ENCODE results near the gene SLC66A3. TPM values are rescaled to one million over a fixed set of nuclear protein-coding genes. Genes with fewer than 3 reads are reported as not detected.

Gene SLC66A3
- total and polyA plus RNA-seq, 7 donors = 3.9 to 6.7 (median 5.0) TPM

DNA sequence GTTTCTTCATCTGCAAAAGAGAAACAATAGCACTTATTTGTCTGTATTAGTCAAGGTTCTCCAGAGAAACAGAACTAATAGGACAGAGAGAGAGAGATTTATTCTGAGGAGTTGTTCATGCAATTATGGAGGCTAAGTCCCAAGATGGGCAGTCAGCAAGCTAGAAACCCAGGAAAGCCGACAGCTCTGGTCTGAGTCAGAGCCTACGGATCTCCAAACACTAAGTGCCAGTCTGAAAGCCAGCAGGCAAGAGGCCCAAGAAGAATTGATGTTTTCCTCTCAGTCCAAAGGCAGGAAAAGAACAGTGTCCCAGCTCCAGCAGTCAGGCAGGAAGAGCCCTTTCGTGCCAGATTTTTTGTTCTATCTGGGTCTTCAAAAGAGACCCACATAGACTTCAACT is 36.5 kb upstream of the SLC66A3 start:
- H3K4me3 ChIP-seq = no peak overlapping the region
- TF ChIP-seq, protein P1, sequence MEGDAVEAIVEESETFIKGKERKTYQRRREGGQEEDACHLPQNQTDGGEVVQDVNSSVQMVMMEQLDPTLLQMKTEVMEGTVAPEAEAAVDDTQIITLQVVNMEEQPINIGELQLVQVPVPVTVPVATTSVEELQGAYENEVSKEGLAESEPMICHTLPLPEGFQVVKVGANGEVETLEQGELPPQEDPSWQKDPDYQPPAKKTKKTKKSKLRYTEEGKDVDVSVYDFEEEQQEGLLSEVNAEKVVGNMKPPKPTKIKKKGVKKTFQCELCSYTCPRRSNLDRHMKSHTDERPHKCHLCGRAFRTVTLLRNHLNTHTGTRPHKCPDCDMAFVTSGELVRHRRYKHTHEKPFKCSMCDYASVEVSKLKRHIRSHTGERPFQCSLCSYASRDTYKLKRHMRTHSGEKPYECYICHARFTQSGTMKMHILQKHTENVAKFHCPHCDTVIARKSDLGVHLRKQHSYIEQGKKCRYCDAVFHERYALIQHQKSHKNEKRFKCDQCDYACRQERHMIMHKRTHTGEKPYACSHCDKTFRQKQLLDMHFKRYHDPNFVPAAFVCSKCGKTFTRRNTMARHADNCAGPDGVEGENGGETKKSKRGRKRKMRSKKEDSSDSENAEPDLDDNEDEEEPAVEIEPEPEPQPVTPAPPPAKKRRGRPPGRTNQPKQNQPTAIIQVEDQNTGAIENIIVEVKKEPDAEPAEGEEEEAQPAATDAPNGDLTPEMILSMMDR (IDR thresholded peaks at IDR 0.05) = no peak
- intact Hi-C loops (cut with DNase I) = no loop called here
- H3K27ac ChIP-seq = no peak overlapping the region
- WGBS, 3 donors = 68 to 78% (median 69%) methylated on average over 3 of the region's 3 CpGs
- no peaks in the 10 kb centered on the region for H3K4me1 ChIP-seq
- H3K9me3 ChIP-seq = no peaks in the 10 kb centered on the region
- ATAC-seq (no peak), DNase-seq (no peak)
- H3K27me3 ChIP-seq (ENCODE audit: insufficient read depth in 3 of 3, low read length in 2 of 3) = no peaks in the 10 kb centered on the region
- H3K36me3 ChIP-seq (ENCODE audit: insufficient read depth in 1 of 2, low read depth in 1 of 2) = no peaks in the 10 kb centered on the region

DNA sequence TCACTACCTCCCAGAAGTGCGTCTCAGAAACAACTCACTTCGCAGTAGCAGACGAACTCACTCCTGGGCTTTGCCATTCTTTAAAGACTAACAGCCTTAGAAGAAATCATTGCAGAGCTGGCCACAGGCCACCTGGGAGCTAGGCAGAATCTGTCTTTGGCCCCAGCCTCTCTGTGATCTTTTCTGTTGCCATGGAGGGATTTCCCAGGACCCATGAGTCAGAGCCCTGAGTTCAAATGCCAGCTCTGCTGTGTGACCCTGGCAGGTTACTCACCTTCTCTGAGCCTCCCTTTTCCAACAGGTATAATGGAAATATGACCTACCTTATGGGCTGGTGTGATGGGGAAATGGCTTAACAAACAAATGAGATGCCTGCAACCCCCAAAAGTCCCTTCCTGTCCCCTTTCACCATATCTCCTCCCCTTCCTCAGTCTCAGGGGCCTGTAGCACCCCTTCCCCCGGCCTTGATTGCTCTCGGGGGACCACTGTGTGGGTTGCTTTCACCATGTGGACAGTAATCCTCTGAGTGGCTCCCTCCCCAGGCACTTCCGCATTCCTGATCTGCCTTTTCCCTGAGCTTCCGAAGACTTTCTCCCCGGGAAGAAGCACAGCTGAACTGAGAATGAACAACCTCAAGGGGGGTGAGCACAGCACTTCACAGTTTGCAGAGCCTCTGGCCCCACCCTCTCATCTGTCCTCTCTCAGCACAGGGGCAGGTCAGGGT is 34.0 kb upstream of the SLC66A3 start:
- 48 to 52% (median 50%) methylated on average over 8 of the region's 8 CpGs for WGBS, 3 donors
- Histone ChIP-seq H3K36me3 (ENCODE audit: insufficient read depth in 1 of 2, low read depth in 1 of 2) (no peaks in the 10 kb centered on the region), H3K9me3 (no peaks in the 10 kb centered on the region), H3K27me3 (ENCODE audit: insufficient read depth in 3 of 3, low read length in 2 of 3) (no peaks in the 10 kb centered on the region), H3K4me3 (no peak overlapping the region), H3K27ac (no peak overlapping the region), H3K4me1 (no peaks in the 10 kb centered on the region)
- DNase-seq (no peak), ATAC-seq (no peak)
- TF ChIP-seq, protein P1 (IDR thresholded peaks at IDR 0.05) = no peak
- intact Hi-C loops (cut with DNase I) = no loop called here

DNA sequence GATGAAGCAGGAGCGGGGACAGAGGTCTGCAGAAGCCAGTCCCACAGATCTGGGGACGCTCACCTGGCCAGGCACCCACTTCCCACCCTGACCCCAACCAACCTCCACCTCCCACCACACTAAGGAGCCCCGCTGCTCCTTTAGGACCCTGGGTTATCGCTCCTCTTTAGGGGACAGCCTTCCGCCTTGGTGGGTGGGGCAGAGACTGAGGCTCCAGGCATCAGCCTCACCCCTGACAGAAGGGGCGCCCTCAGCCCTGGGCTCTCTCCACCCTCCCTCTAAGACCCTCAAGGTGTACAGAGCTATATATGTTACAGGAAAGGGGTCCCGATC is 33.5 kb upstream of the SLC66A3 start:
- H3K4me1 ChIP-seq = no peaks in the 10 kb centered on the region
- no peak for ATAC-seq
- H3K27me3 ChIP-seq (ENCODE audit: insufficient read depth in 3 of 3, low read length in 2 of 3) = no peaks in the 10 kb centered on the region
- no peak overlapping the region for H3K4me3 ChIP-seq
- H3K27ac ChIP-seq = no peak overlapping the region
- no peak for DNase-seq
- TF ChIP-seq, protein P1 (IDR thresholded peaks at IDR 0.05) = no peak
- intact Hi-C loops (cut with DNase I) = no loop called here
- H3K36me3 ChIP-seq (ENCODE audit: insufficient read depth in 1 of 2, low read depth in 1 of 2) = no peaks in the 10 kb centered on the region
- no peaks in the 10 kb centered on the region for H3K9me3 ChIP-seq
- WGBS, 3 donors = 65 to 74% (median 68%) methylated on average over 7 of the region's 7 CpGs

DNA sequence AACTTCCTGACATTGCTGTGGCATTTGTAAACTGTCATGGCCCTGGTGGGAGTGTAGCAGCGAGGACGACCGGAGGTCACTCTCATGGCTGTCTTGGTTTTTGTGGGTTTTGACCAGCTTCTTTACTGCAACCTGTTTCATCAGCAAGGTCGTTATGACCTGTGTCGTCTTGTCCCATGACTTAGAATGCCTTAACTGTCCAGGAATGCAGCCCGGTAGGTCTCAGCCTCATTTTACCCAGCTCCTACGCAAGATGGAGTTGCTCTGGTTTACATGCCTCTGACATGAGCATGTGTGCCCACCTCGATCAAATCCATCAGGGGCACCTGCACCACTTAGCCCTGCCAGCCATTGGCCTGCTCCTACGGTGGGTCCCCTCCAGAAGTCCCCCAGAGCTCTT is 32.9 kb upstream of the SLC66A3 start:
- DNase-seq = no peak
- Histone ChIP-seq H3K4me1 (no peaks in the 10 kb centered on the region), H3K27ac (no peak overlapping the region), H3K4me3 (no peak overlapping the region), H3K27me3 (ENCODE audit: insufficient read depth in 3 of 3, low read length in 2 of 3) (no peaks in the 10 kb centered on the region), H3K36me3 (ENCODE audit: insufficient read depth in 1 of 2, low read depth in 1 of 2) (no peaks in the 10 kb centered on the region), H3K9me3 (no peaks in the 10 kb centered on the region)
- TF ChIP-seq, protein P1 (IDR thresholded peaks at IDR 0.05) = no peak
- ATAC-seq = no peak
- WGBS, 3 donors = 78 to 79% (median 79%) methylated on average over 9 of the region's 9 CpGs
- intact Hi-C loops (cut with DNase I) = no loop called here
